IPS-18c (cell line): ENCODE data around the gene MYH10.

Source experiments
- H3K4me3 ChIP-seq: 2 replicates; pipeline ENCODE4 v1.7.0; 2013; ENCODE audit warnings: low read depth, mild to moderate bottlenecking, low read length, moderate library complexity; ENCODE audit not compliant: insufficient read depth
- H3K9me3 ChIP-seq: one replicate; pipeline ENCODE4 v1.6.1; 2013; ENCODE audit warnings: mild to moderate bottlenecking, low read length, moderate library complexity; ENCODE audit not compliant: control insufficient read depth, insufficient read depth

MYH10 gene

DNA sequence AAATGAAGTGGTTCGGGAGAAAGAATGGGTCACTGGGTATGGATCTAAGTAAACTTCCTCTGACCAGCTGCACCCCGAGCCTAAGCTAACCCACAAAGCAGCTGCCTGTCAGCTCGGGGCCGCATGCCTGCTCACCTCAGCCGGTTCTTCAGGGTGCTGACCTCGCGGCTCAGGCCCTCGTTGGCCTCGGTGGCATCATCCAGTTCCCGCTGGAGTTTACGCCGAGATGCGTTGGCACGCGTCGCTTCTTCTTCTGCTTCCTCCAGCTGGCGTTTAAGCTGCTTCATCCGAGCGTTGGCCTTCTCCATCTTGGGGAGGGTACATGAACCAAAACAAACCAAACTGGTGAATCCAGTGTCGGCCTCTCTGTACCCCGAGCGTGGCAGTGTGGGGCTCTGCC is 153.8 kb downstream of the MYH10 start:
- H3K4me3 ChIP-seq = no peak overlapping the region
- H3K9me3 ChIP-seq = no peaks in the 10 kb centered on the region

- Histone ChIP-seq H3K4me3 (no peak overlapping the region), H3K9me3 (no peaks in the 10 kb centered on the region)
Measured at GRCh38 chr17:8475781-8476180, 154.7 kb downstream of the MYH10 start.

GRCh38 chr17:8475227-8475626 is 155.3 kb downstream of the MYH10 start:
- Histone ChIP-seq H3K4me3 (no peak overlapping the region), H3K9me3 (no peaks in the 10 kb centered on the region)

DNA sequence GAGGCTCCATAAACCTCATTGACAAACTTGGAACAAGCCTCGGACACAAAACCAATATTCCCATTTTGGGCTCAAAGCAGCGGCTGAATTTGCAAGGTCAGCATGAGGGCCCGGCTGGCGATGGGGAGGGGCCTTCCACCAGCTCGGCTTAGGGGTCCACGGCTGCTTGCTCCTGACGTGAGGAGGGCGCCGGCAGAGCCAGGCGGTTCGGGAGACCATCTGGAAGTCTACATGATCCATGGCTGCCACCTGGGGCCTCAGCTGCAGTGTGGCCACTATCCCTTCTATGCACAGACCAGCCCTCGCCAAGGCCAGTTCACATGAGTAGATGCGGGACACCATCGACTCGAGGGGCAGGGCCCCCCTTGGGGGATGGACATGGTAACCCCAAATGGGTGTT is 155.7 kb downstream of the MYH10 start:
- H3K9me3 ChIP-seq = no peaks in the 10 kb centered on the region
- no peak overlapping the region for H3K4me3 ChIP-seq

GRCh38 chr17:8473451-8474192 is 156.9 kb downstream of the MYH10 start:
- H3K4me3 ChIP-seq = no peak overlapping the region
- H3K9me3 ChIP-seq = no peaks in the 10 kb centered on the region

DNA sequence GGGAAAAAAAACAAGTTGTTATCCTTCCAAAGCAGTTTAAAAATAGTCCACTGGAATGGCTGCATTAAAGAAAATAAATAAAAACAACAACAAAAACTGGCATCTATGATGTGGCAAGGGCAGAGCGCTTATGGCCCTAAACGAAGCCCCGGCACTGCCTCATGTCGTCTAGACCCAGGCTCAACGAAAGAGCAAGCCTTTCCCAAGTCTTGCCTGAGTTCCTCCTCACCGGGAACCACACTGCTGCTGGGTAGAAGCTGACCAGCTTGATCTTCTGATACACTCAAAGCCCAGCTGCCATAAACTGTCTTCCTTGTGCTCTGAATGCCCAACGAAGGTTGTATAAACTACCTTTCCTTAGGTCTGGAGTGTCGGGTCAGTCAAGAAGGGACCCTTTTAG is 157.9 kb downstream of the MYH10 start:
- Histone ChIP-seq H3K4me3 (no peak overlapping the region), H3K9me3 (no peaks in the 10 kb centered on the region)

DNA sequence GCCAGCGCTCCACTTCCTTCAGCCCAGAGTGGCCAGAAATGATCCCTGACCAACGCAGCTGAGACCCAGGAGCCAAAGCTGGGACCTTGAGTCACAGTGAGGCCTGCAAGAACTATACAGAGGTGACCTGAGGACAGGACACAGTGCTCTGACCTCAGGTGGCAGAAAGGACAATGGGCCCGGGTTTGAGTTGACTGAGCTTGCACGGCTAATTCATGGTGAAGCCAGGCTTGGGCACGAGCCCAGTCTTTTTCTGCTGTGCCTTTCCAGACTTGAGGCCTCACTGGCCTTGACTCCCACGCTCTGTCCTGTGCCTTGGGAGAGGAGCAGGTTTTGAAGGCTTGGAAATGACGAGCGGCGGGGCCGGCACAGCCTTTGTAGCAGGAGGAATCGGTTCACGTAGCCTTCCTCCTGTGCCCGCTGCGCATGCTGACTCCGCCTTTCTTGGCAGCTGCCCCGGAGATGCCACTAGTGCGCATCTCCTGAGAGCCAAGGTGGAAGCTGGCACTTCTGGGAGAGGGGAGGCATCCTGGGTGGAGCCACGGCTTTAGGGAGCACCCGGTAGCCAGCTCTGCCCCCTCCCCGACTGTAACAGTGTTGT is 160.0 kb downstream of the MYH10 start:
- Histone ChIP-seq H3K4me3 (no peak overlapping the region), H3K9me3 (no peaks in the 10 kb centered on the region)

DNA sequence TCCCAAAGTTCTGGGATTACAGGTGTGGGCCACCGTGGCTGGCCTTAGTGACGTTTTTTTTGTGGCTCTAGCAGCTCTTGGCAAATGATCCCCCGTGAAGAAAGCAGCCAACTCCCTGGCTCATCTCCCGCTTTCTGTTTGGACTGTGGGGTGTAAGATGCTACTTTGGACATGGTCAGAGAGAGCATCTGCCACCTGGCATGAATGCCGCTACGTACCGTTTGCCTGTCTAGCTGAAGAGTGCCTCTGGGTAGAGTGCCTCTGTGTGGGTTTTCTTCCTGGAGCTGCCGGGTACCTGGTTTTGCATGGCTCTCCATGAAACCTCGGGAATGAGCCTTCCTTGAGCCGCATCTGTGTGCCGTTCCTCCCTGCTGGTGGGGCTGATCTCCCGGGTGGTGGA is 160.6 kb downstream of the MYH10 start:
- no peak overlapping the region for H3K4me3 ChIP-seq
- H3K9me3 ChIP-seq = no peaks in the 10 kb centered on the region

- H3K9me3 ChIP-seq = no peaks in the 10 kb centered on the region
- no peak overlapping the region for H3K4me3 ChIP-seq
Measured at GRCh38 chr17:8468980-8469379, 161.5 kb downstream of the MYH10 start.

- H3K4me3 ChIP-seq = no peak overlapping the region
- no peaks in the 10 kb centered on the region for H3K9me3 ChIP-seq
Measured at GRCh38 chr17:8468127-8468526, 162.4 kb downstream of the MYH10 start.

DNA sequence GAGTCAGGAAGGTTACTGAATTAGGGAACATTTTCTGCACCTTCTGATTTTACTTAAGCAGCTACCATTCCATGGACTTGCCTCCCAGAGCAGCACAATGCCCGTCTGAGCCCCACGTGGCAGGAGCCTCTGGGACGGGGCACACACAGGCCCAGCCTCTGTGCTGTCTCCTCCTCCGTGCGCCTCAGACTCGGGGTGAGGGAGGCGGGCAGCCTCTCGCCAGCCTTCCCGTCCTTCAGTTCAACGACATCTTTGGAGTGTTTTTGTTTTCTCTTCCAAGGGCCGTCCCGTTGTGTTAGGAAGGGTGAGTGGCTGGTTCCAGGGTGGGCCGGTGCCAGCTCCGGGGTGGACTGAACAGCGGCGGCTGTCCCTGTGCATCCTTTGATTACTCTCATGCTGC is 163.0 kb downstream of the MYH10 start:
- Histone ChIP-seq H3K4me3 (no peak overlapping the region), H3K9me3 (no peaks in the 10 kb centered on the region)

- no peaks in the 10 kb centered on the region for H3K9me3 ChIP-seq
- H3K4me3 ChIP-seq = no peak overlapping the region
Measured at GRCh38 chr17:8466873-8467272, 163.7 kb downstream of the MYH10 start.

DNA sequence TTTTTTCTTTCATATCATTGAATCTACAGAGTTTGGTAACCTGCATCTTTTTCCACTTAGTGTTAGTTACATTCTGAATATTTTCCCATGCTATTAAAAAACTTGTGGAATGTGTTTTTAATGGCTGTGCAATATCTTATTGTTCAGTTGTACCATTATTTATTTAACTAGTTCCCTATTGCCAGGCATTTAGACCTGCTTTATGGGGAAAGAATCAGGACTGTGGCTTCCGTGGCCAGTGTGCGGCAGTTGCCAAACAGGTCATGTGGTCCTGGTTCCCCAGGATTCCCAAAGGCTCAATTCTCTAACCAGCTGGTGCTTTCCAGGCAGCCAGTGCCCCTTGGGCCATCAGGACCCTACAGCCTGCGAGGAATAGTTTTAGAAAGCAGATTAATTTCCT is 164.1 kb downstream of the MYH10 start:
- no peaks in the 10 kb centered on the region for H3K9me3 ChIP-seq

DNA sequence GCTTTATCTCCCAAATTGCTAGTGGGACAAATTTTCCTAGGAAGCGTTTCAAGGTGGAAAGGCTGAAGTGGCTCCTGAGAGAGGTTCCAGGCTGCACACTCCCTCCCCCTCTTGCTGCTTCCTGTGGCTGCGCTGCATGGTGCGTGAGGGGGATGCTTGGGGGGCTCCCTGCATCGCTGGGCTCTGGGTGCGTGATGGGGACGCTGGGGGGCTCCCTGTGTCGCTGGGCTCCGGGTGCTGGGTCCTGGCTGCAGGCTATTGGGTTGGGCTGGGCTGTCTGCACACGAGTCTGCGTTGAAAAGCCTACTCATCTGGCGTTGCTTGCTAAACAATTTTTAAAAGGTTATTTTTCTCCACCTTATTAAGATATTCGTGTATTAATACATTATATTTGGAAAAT is 164.8 kb downstream of the MYH10 start:
- Histone ChIP-seq H3K9me3 (no peaks in the 10 kb centered on the region), H3K4me3 (no peak overlapping the region; the same call in 1 of the 2 replicates)

More for the DNA sequence above, 164.1 kb downstream of the MYH10 start:
- H3K4me3 ChIP-seq = no peak overlapping the region

- Histone ChIP-seq H3K9me3 (no peaks in the 10 kb centered on the region), H3K4me3 (no peak overlapping the region; the same call in 1 of the 2 replicates)
Measured at GRCh38 chr17:8465356-8465755, 165.2 kb downstream of the MYH10 start.

GRCh38 chr17:8464941-8465340 is 165.6 kb downstream of the MYH10 start:
- Histone ChIP-seq H3K9me3 (no peaks in the 10 kb centered on the region), H3K4me3 (no peak overlapping the region)

DNA sequence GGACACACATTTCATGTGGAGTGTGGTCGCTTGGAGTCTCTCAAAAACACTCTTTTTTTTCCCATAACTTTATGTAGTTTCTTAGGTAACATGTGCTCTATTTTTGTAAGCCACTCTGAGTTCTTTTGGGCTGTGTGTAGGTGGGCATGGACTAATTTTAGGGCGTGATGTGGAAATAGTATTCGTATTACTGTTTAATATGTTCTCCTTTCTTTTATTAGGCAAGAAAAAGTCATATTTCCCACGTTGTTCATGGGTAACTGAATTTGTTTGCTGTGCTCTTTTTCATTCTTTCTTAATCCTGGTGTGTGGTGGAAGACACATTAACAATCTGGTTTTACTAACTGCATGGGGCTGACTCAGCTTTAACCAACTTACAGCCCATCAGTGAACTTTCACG is 167.4 kb downstream of the MYH10 start:
- H3K9me3 ChIP-seq = no peaks in the 10 kb centered on the region
- no peak overlapping the region for H3K4me3 ChIP-seq

DNA sequence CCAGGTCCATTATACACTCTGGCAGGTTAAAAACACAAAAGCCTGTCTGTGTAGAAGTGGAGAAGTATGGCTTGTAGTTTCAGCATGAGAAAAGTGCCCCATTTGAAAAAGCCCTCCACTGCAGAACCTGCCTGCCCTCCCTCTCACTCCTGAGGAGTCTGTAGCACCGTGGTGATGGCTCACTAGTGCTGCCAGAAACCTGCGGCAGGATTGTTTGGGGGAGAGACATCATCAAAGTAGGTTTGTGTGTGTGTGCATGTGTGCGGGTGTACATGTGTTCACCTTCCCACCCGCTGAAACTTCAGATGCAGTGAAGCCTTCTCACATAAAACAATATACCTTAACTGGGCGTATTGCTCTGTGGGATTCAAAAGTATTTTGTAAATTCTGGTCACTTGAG is 168.0 kb downstream of the MYH10 start:
- no peaks in the 10 kb centered on the region for H3K9me3 ChIP-seq
- no peak overlapping the region for H3K4me3 ChIP-seq

GRCh38 chr17:8459831-8460230 is 170.7 kb downstream of the MYH10 start:
- H3K4me3 ChIP-seq = no peak overlapping the region
- H3K9me3 ChIP-seq = no peaks in the 10 kb centered on the region
